WI38 (cell line): ENCODE measurements around the gene IQGAP3.

Experiments
- H3K4me3 ChIP-seq: 2 replicates; pipeline ENCODE4 v1.5.1; 2011; ENCODE audit warnings: low read depth, mild to moderate bottlenecking, control low read depth, low read length
- CTCF ChIP-seq: IDR thresholded peaks from 2 replicates; pipeline ENCODE4 v1.5.1; 2012; ENCODE audit warnings: low read depth, mild to moderate bottlenecking, control low read depth, low read length

The IQGAP3 gene

DNA sequence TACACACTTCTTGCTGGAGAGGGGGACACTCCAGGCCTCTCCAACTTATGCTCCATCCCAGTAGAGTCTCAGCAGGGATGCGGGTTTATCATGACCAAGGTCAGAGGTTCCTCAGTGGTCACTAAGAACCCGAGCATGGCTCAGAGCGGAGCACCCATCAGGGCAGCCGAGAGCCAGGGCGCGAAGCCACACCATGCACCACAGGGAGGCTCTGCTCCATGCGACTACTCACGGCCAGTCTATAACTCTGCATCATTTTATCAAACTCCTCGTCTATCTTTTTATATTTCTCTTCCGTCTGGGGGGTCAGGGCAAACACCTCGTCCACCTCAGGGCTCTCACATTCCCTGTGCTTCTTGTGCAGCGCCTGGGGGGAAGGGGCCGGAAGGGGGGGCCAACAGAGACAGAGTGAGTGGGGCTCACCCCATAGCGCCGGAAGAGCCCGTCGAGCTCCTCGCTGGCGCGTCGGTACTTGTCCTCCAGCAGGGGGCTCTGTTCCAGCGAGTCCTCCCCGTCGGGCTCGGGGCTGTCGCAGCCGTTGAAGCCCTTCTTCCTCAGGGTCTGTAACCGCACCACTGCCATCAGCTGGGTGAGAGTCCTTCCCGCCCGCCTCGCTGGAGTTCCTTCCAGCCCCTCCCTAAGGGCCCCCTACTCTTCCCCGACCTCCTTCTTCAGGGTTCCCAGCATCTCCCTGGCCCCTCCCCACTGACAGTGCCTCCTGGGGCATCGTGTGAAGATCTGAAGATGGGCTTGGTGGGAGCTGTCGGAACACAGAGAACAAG, 91.8 kb downstream of the IQGAP3 start:
- peak; percentile 70 for TF ChIP-seq CTCF
- H3K4me3 ChIP-seq = no peak overlapping the region

- H3K4me3 ChIP-seq = no peak overlapping the region
- TF ChIP-seq CTCF = no peak
These were observed 92.4 kb downstream of the IQGAP3 start for GRCh38 chr1:156480016-156480370.

- H3K4me3 ChIP-seq = no peak overlapping the region
- no peak for TF ChIP-seq CTCF
These were observed 93.0 kb downstream of the IQGAP3 start for GRCh38 chr1:156479093-156480015.

DNA sequence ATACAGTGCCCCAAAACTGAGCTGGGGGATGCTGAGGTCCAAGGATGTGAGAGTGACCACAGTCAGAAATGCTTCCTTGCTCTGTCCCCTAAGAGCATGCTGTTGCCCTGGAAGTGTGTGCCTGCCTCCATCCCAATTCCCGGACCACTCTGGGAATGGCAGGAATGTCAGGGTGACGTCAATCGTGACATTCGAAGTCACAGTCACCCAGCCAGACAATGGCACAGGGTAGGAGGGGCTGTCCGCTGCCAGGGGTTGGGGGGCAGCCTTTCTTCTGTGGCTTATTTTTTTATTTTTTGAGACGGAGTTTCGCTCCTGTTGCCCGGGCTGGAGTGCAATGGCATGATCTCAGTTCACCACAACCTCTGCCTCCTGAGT, 94.1 kb downstream of the IQGAP3 start:
- TF ChIP-seq CTCF = no peak
- H3K4me3 ChIP-seq = no peak overlapping the region

GRCh38 chr1:156477526-156478249, 94.7 kb downstream of the IQGAP3 start:
- no peak for TF ChIP-seq CTCF
- no peak overlapping the region for H3K4me3 ChIP-seq

DNA sequence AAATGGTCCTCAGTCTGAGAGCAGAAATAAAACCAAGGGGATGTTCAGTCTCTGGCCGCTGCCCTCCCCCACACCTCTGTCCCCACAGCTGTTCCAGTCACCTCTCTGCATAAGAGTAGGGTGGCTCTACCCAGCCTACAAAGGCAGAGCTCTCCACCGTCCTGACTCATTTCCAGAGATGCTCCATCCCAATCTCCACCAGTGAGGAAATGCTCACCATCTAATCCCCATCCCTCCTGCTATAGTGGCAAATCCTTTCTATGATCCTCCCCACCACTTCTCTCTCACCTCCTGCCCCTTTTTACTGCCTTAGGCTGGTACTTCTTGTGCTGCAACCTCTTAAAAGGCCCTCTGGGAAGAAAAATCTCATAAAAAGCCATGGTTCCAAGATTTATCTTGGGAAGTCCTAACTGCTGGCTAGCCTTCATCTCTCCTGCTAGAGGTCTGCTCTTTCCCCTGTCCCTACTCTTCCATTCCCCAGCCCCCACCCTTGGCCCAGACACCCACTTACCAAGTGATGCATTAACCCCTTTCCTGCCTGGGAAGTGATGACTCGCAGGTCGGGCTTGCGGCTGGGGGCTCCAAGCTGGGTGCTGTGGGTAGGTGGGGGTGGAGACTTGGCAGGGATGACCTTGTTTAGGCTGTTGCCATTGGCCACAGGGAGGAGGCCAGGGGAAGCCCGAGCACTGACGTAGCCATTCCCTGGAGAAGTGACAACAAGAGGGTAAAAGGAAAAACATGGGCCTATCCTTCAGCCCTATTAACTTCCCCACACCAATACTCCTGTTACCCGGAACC, 95.7 kb downstream of the IQGAP3 start:
- no peak for TF ChIP-seq CTCF
- H3K4me3 ChIP-seq = no peak overlapping the region
